HL-60/S4 treated with retinoic acid at 250 ng/mL for 4 days and 3 days (cell line): ENCODE data around the gene RGS13.
"Not testable (repeated sequence)": the region's sequence is repeated elsewhere in the genome, so short reads cannot be mapped to it uniquely, and the experiment has no call there.

Source experiments
- in situ Hi-C: fragments of 300-500 bp; cut with MboI; formaldehyde crosslinking; loops from 2 replicates; pipeline ENCODE4 v1.7.0; 2022; ENCODE audit warnings: low sequenced_read_pairs

The RGS13 gene

DNA sequence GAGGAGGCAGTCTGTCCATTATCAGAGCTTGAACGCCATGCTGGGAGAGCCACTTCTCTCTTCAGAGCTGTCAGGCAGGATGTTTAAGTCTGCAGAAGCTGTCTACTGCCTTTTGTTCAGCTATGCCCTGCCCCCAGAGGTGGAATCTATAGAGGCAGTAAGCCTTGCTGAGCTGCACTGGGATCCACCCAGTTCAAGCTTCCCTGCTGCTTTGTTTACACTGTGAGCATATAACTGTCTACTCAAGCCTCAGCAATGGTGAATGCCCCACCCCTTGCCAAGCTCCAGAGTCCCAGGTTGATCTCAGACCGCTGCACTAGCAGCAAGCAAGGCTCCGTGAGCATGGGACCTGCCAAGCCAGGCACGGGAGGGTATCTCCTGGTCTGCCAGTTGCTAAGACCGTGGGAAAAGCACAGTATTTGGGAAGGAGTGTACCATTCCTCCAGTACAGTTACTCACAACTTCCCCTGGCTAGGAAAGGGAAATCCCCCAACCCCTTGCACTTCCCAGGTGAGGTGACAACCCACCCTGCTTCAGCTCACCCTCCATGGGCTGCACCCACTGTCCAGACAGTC lies 32.5 kb downstream of the RGS13 start:
- in situ Hi-C loops = no loop called here

GRCh38 chr1:192669174-192669573 lies 33.2 kb downstream of the RGS13 start:
- in situ Hi-C loops = no loop called here

- in situ Hi-C loops = no loop called here
Observed at GRCh38 chr1:192675716-192676115, 39.8 kb downstream of the RGS13 start.

DNA sequence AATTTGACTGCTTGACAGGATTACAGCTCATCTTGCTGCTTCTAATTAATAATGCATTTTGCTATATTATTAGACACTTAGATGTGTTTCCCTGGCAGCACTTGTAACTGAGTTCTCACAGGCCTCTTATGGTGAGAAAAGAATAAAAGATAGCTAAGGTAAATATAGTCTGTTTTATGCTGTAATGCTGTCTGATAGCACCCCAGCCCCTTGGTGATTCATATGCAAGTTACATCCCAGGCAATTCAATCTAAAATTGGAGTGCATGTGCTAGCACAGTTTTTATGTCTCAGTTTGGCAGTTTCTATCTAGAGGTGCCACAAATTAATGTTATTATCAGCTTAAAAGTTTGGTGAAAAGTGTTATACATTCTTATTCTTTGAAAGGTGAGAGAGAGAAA lies 42.2 kb downstream of the RGS13 start:
- in situ Hi-C loops = no loop called here

- in situ Hi-C loops = no loop called here
Observed at GRCh38 chr1:192682335-192682734, 46.4 kb downstream of the RGS13 start.

- in situ Hi-C loops = not testable (repeated sequence)
Observed at GRCh38 chr1:192683081-192683480, 47.1 kb downstream of the RGS13 start.

- in situ Hi-C loops = no loop called here
Observed at GRCh38 chr1:192689459-192689858, 53.5 kb downstream of the RGS13 start.

GRCh38 chr1:192691041-192691440 lies 55.1 kb downstream of the RGS13 start:
- in situ Hi-C loops = no loop called here

GRCh38 chr1:192696082-192696481 lies 60.1 kb downstream of the RGS13 start:
- in situ Hi-C loops = no loop called here

DNA sequence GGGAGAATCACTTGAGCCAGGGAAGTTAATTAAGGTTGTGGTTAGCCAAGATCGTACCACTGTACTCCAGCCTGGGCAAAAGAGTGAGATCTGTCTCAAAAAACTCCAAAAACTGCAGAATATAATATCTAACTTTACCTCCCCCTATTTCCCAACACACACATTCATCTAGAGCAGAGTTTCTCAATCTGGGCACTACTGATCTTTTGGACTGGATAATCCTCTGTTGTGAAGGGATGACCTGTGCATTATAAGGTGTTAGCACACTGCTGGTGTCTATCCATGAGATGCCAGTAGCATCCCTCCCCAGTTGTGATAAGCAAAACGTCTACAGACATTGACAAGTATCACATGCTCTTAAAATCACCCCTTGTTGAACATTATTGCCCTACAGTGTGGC lies 61.8 kb downstream of the RGS13 start:
- in situ Hi-C loops = no loop called here

DNA sequence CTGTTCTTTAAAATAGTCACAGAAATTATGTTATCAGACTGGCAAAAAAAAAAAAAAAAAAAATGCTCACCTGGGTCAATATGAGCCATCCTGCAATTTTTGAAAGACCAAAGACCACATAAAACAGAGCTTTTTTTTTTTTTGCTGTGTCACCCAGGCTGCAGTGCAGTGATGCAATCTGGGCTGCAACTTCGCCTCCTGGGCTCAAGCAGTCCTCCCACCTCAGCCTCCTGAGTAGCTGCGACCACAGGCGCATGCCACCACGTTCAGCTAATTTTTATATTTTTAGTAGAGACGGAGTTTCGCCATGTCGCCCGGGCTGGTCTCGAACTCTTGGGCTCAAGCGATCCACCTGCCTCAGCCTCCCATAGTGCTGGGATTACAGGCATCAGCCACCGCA lies 62.8 kb downstream of the RGS13 start:
- in situ Hi-C loops = no loop called here

GRCh38 chr1:192700834-192701271 lies 64.9 kb downstream of the RGS13 start:
- in situ Hi-C loops = no loop called here

DNA sequence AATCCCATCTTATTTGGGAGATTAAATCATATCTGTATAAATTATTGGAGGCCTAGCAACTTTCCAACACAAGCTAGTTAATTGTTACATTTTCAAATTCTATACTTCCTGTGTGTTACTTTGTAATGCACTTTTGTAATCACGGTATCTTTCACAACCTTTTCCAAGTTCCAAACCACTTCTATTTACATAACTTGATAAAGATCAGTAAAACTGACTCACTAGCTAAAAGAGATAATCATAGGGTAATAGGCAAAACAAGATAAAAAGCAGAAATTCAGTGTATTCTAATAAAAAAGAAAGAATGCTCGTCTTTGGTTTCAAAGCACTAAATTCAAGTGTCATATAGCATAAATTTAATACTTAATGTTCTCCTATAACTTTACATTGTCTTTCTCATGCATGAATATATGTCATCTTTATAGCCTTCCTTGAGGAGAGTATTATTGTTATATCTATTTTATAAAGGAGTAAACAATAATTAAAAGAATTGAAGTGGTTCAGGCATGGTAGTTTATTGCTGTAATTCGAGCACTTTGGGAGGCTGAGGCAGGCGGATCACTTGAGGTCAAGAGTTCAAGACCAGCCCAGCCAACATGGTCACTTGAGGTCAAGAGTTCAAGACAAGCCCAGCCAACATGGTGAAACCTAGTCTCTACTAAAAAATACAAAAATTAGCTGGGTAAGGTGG lies 66.4 kb downstream of the RGS13 start:
- in situ Hi-C loops = no loop called here

- in situ Hi-C loops = no loop called here
Observed at GRCh38 chr1:192703283-192704206, 67.6 kb downstream of the RGS13 start.

- in situ Hi-C loops = no loop called here
Observed at GRCh38 chr1:192705510-192705909, 69.6 kb downstream of the RGS13 start.

GRCh38 chr1:192706936-192707335 lies 71.0 kb downstream of the RGS13 start:
- in situ Hi-C loops = no loop called here

DNA sequence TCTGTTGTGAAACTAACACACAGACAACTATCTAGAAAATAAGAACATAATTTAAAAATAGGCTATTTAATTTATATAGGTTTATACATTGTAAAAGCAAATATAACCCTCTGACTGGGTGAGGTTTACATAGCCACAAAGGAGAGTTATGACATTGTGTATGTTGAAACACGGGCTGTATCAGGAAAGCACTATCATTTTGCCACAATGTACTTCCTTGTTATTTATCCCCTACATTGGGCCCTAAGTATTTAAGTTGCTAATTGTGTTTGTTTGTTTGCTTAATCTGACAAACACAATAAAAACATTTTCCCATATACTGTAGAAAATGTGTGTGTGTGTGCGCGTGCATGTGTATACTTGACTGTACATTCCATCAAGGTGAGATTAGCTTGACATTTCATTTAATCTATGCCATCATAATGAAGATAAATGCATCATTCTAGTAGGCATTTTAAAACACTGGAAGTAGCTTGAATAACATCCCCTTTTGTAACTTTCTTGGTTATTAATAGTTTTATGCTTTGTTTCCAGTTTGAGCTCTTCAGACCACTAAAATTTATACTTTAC lies 72.1 kb downstream of the RGS13 start:
- in situ Hi-C loops = no loop called here

- in situ Hi-C loops = no loop called here
Observed at GRCh38 chr1:192709544-192709943, 73.6 kb downstream of the RGS13 start.
